Upper lobe of left lung (tissue), 6 donors: ENCODE measurements around the gene ADAMTS17. TPM values are rescaled to one million over a fixed set of nuclear protein-coding genes. Genes with fewer than 3 reads are reported as not detected.

Source experiments
- ATAC-seq, 2 donors: fragments of 200-7000 bp; cut with Tn5 transposase; one replicate each; pipeline ENCODE4 v1.9.1; 2022; ENCODE audit warnings: mild to moderate bottlenecking in 2 of 2, moderate library complexity in 2 of 2; ENCODE audit not compliant: low FRiP score in 2 of 2
- DNase-seq, 2 donors: peaks; one replicate each; pipeline ENCODE4 v3.0.0-alpha.2; 2019 to 2020
- H3K27ac ChIP-seq, 4 donors: fragments of 200-600 bp; sonication (generic); one replicate each; pipeline ENCODE4 v1.5.1; 2016 to 2019
- H3K27me3 ChIP-seq, 4 donors: fragments of 200-600 bp; sonication (generic); one replicate each; pipeline ENCODE4 v1.5.1; 2017 to 2019
- H3K36me3 ChIP-seq, 4 donors: fragments of 200-600 bp; sonication (generic); one replicate each; pipeline ENCODE4 v1.5.1; 2016 to 2019
- H3K4me1 ChIP-seq, 4 donors: fragments of 200-600 bp; sonication (generic); one replicate each; pipeline ENCODE4 v1.5.1; 2018 to 2019
- H3K4me3 ChIP-seq, 4 donors: fragments of 200-600 bp; sonication (generic); one replicate each; pipeline ENCODE4 v1.5.1; 2017 to 2019; ENCODE audit warnings: mild to moderate bottlenecking in 2 of 4, moderate library complexity in 1 of 4
- H3K9me3 ChIP-seq, 4 donors: fragments of 200-600 bp; sonication (generic); one replicate each; pipeline ENCODE4 v1.5.1; 2018 to 2019
- EP300 ChIP-seq, 4 donors: sonication (generic); formaldehyde crosslinking; IDR thresholded peaks; one replicate each; pipeline ENCODE4 v1.5.1; 2017; ENCODE audit warnings: antibody characterized with exemption in 4 of 4, control low read depth in 2 of 4
- POLR2A ChIP-seq, 4 donors: fragments of 450-650 bp; IDR thresholded peaks; one replicate each; pipeline ENCODE4 v1.5.1; 2016 to 2017; ENCODE audit warnings: antibody characterized with exemption in 4 of 4, mild to moderate bottlenecking in 2 of 4
- POLR2AphosphoS5 ChIP-seq, 2 donors: sonication (generic); formaldehyde crosslinking; IDR thresholded peaks; one replicate each; pipeline ENCODE4 v1.5.1; 2017; ENCODE audit warnings: antibody characterized with exemption in 2 of 2
- WGBS, 2 donors: methylation state at CpG; one replicate each; pipeline ENCODE4 v1.1.5; 2017 to 2018; 5-methylcytosine and 5-hydroxymethylcytosine counted together
- total RNA-seq, 6 donors: library from RNA; depleted of rRNA in 4 of 6; stranded (reverse); fragments of >200 nt in 4 of 6; gene quantifications; one replicate each; pipeline versions ENCODE4 v1.1.0 to v1.2.1, GENCODE V29; 2016 to 2021
- TF ChIP-seq, protein P1 (sequence below), 6 experiments: fragments of 450-650 bp in 4 of 6; fragments of 200-600 bp in 2 of 6; sonication (generic) in 2 of 6; IDR thresholded peaks; one replicate each; pipeline ENCODE4 v1.5.1; 2016 to 2019; ENCODE audit warnings: antibody characterized with exemption in 6 of 6
- donor health status: DM: no; HTN: no; CAD: no; lungs with moderate emphysema.
- donor health status: DM: no; HTN: yes; CAD: no; lungs with severe emphysema.

ADAMTS17 gene
- total RNA-seq, 6 donors from 2014 or later, result 3.2 to 11.5 (median 5.7) TPM

DNA sequence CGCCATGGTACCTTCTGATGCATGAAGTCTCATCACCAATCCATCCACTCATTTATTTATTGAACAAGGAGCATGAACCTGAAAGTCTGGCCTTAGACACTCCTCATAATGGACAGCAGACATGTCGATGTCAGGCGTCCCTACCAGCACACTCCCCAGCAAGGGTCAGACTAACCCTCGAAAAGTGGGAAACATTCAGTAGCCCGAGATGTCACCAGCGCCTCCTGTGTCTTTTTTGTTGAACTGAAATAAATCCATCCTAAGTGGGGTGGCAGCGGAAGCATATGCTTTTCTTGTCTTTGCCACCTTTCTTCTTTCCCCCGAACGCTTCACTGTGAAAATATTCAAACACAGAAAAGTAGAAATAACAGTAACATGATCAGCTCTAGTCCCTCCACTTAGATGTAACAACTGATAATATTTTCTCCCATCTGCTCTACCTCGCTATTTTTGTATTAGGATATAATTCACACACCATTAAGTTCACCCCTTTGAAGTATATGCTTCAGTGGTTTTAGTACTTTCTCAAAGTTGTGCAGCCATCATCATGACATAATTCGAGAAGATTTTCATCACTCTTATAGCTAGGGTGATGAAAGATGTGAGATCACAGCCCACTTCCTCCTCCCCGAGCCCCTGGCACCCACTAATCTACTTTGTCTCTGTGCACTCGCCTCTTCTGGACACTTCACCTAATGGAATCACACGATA is 121.6 kb downstream of the ADAMTS17 start:
- ATAC-seq (no peak), DNase-seq (no peak)
- TF ChIP-seq EP300 (IDR thresholded peaks at IDR 0.05), result no peak
- TF ChIP-seq POLR2AphosphoS5 (IDR thresholded peaks at IDR 0.05), result no peak
- TF ChIP-seq, protein P1, sequence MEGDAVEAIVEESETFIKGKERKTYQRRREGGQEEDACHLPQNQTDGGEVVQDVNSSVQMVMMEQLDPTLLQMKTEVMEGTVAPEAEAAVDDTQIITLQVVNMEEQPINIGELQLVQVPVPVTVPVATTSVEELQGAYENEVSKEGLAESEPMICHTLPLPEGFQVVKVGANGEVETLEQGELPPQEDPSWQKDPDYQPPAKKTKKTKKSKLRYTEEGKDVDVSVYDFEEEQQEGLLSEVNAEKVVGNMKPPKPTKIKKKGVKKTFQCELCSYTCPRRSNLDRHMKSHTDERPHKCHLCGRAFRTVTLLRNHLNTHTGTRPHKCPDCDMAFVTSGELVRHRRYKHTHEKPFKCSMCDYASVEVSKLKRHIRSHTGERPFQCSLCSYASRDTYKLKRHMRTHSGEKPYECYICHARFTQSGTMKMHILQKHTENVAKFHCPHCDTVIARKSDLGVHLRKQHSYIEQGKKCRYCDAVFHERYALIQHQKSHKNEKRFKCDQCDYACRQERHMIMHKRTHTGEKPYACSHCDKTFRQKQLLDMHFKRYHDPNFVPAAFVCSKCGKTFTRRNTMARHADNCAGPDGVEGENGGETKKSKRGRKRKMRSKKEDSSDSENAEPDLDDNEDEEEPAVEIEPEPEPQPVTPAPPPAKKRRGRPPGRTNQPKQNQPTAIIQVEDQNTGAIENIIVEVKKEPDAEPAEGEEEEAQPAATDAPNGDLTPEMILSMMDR (IDR thresholded peaks at IDR 0.05), result no peak
- WGBS, 2 donors, result 78 to 82% methylated on average over 14 of the region's 14 CpGs
- no peak overlapping the region for H3K4me3 ChIP-seq
- H3K27ac ChIP-seq, result no peak overlapping the region
- H3K27me3 ChIP-seq, result no peaks in the 10 kb centered on the region
- no peaks in the 10 kb centered on the region for H3K9me3 ChIP-seq
- peaks cover 0 to 6% (median 2%) of the 10 kb centered on the region in 4 donors for H3K4me1 ChIP-seq
- no peaks in the 10 kb centered on the region for H3K36me3 ChIP-seq

DNA sequence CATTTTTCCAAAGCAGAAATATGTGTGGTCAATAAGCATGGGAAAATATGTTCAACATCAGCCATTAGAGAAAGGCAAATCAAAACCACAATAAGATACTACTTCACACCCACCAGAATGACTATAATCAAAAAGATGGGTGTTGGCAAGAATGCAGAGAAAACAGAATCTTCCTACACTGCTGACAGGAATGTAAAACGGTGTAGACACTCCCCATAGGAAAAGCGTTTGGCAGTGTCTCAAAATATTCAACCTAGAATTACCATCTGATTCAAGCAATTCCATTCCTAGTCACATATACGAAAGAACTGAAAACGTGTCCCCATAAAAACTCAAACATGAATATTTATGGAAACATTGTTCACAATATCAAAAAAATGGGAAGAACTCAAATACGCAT is 123.3 kb downstream of the ADAMTS17 start:
- Histone ChIP-seq H3K27ac (no peak overlapping the region), H3K27me3 (no peaks in the 10 kb centered on the region), H3K4me1 (peaks cover 0 to 6% (median 2%) of the 10 kb centered on the region in 4 donors), H3K36me3 (no peaks in the 10 kb centered on the region), H3K4me3 (no peak overlapping the region), H3K9me3 (no peaks in the 10 kb centered on the region)
- DNase-seq (no peak), ATAC-seq (no peak)
- TF ChIP-seq, protein P1 (IDR thresholded peaks at IDR 0.05), result no peak
- TF ChIP-seq POLR2AphosphoS5 (IDR thresholded peaks at IDR 0.05), result no peak
- TF ChIP-seq EP300 (IDR thresholded peaks at IDR 0.05), result no peak
- no peak for TF ChIP-seq POLR2A (IDR thresholded peaks at IDR 0.05)
- 77 to 82% methylated on average over 5 of the region's 5 CpGs for WGBS, 2 donors

DNA sequence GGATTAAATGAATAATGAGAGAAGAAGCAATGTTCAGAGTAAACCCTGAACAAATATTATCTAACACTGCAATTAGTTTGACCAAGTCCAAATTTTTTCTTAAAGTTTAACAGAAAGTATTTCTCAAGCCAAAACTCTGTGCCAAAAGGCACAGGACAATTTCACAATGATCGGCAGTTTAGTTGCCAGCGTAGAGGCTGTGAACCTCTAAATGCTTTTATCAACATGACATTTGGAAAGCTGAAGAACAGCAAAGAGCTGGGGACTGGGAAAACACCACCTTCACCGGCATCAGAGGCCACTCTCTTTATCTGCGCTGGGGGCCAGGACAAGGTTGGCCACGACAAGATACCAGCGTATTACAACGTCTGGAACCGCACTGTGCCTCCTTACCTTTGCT is 125.6 kb downstream of the ADAMTS17 start:
- Histone ChIP-seq H3K4me3 (no peak overlapping the region), H3K4me1 (peaks cover 0 to 6% (median 2%) of the 10 kb centered on the region in 4 donors), H3K36me3 (no peaks in the 10 kb centered on the region), H3K27me3 (no peaks in the 10 kb centered on the region), H3K27ac (peak overlapping the region in 2 of 4 donors; percentile 18 to 32), H3K9me3 (no peaks in the 10 kb centered on the region)
- DNase-seq (no peak), ATAC-seq (no peak)
- WGBS, 2 donors, result 82 to 83% methylated on average over 8 of the region's 8 CpGs
- TF ChIP-seq POLR2AphosphoS5 (IDR thresholded peaks at IDR 0.05) (no peak), EP300 (IDR thresholded peaks at IDR 0.05) (no peak), POLR2A (IDR thresholded peaks at IDR 0.05) (no peak)
- TF ChIP-seq, protein P1 (IDR thresholded peaks at IDR 0.05), result no peak

DNA sequence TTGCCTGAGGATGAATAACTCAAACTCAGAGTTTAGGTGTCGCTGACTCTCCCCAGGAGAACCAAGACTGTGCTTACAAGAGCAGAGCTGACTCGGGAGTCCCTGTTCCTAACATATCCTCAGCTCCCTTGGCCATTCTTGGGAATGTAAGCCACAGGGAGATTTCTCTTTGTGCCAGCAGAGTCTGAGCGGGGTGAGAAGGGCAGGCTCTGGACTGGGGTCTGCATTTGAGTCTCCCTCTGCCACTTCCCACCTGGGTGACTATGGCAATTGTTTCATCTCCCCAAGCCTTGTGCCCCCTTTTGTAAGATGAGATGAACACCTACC is 126.0 kb downstream of the ADAMTS17 start:
- Histone ChIP-seq H3K27ac (peak overlapping the region in 2 of 4 donors; percentile 16 to 18), H3K9me3 (no peaks in the 10 kb centered on the region), H3K4me3 (no peak overlapping the region), H3K36me3 (no peaks in the 10 kb centered on the region), H3K4me1 (peaks cover 0 to 6% (median 2%) of the 10 kb centered on the region in 4 donors), H3K27me3 (no peaks in the 10 kb centered on the region)
- no peak for TF ChIP-seq POLR2A (IDR thresholded peaks at IDR 0.05)
- TF ChIP-seq EP300 (IDR thresholded peaks at IDR 0.05), result no peak
- no peak for TF ChIP-seq POLR2AphosphoS5 (IDR thresholded peaks at IDR 0.05)
- TF ChIP-seq, protein P1 (IDR thresholded peaks at IDR 0.05), result no peak
- ATAC-seq (no peak), DNase-seq (no peak)
- 74 to 83% methylated on average over 1 to 3 of the region's 3 CpGs for WGBS, 2 donors
